ENCODE data around the gene AUTS2.

GRCh38 chr7:70717553-70718329, 1119.5 kb downstream of the AUTS2 start:
- TF ChIP-seq POLR2AphosphoS5 (IDR thresholded peaks at IDR 0.05), result no peak
- no peak for TF ChIP-seq CTCF (IDR thresholded peaks at IDR 0.05)
- no peak for TF ChIP-seq POLR2A (IDR thresholded peaks at IDR 0.05)
- TF ChIP-seq EP300 (IDR thresholded peaks at IDR 0.05), result no peak
